ENCODE data around the gene TBC1D16.

TBC1D16 gene

DNA sequence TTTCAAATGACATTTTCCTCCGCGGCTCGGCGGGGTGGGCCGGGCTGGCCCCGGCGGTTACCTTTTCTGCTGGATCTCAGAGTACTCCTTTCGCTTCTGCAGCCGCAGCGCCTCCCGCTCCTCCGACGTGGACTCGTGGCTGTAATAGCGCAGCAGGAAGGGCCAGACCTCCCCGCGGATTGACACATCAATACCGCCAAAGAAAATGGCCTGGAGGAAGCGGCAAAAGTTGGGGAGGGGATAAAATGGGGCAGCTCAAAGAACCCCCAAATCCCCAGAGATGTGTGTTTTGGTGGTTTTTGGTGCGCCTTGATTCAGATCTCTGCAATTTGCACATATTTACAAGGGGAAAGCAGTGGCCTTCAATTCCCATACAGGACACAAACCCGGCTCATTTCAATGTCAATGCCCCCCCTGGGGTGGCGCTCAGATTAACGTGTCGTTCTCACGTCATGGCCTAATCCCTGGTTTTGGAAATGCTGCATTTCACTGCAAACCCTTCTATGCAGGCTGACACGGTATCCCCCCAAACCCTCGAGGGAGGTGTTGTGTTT, 85.9 kb downstream of the TBC1D16 start:
- no peak for DNase-seq

DNA sequence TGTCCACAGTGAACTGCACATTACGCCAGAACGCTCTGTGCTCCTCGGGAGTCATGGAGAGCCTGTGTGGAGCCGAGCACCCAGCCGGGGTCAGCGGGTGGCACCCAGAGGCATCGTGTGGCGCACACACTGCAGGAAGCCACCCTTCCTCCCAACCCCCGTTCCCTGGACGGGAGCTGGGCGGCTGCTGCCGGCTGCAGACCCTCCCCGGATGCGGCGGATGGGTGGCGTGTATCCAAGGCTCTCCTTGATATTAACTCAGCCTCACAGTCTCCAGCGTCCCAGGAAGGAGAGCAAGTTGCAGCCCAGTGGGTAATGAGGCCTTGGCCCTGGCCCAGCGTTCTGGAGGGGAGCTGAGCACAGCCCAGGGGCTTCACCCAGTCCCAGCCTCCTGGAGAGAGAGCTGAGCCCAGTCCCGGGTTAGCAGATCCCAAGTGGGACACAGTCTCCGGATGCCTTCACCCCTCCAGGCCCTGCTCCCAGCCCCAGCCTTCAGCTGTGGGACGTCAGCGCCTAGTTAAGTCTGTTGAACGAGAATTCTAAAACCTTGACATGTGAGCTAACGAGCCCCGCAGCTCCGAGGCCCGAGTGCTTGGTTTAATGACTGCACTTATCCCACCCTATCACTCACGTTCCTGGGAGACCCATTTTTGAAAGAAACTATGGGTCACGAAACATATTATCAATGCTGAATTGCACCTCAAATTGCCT, 86.6 kb downstream of the TBC1D16 start:
- no peak for DNase-seq

DNA sequence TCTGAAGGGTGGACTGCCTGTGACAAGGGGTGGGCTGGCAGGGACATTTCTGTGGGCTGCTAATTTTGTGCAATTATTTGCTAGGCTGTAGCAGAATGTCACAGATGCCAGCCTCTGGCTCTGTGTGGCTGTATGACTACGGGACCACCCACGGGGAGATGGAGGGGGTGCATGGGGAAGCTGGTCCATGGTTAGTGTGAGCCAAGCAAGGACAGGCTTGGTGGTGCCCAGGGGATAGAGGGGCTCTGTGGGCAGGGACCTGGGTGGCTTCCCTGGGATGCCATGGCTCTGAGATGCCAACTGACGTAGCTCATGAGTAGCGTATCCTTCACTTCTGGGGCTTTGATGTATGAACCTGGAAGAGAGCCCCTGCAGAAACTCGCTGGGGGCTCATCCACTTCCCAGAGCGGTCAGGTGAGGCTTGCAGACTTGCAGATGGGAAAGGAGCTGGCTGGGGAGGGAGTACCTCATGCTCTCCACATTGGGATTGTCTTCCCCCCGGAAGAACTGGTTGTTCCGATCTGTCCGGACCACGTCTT, 87.2 kb downstream of the TBC1D16 start:
- DNase-seq = no peak

DNA sequence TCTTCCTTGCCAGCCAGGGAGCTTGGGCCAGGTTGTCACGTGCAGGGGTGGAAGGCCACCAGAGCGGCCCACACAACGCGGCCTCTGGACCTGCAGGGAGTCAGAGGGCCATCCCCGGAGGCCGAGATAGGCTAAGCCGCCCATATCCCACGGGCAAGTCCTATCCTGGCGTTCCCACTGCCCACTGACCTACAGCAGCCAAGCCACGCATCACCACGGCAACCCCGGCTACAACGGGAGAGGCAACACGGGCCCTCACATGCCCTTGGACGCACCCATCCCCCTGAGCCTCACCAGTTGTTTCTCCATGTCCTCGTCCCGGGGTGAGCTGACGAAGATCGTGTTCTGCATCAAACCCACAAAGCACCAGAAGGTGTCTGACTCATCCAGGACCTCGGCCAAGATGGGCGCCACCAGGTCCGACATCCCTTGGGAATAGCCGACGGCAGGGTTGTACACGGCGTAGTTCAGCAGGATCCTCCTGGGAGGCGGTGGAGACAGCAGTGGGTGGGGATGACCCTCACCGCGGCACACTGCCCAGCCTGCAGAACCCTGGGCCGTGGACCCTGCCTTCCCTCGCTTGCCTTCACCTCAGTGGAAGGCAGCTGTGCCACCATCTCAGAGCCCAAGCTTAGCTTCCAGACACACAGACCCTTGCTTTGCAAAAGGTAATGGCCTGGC, 88.2 kb downstream of the TBC1D16 start:
- DNase-seq = no peak

- no peak for DNase-seq
Observed at GRCh38 chr17:79946352-79947231, 89.1 kb downstream of the TBC1D16 start.

GRCh38 chr17:79945591-79946255, 89.9 kb downstream of the TBC1D16 start:
- DNase-seq = no peak

GRCh38 chr17:79944821-79945391, 90.8 kb downstream of the TBC1D16 start:
- no peak for DNase-seq

DNA sequence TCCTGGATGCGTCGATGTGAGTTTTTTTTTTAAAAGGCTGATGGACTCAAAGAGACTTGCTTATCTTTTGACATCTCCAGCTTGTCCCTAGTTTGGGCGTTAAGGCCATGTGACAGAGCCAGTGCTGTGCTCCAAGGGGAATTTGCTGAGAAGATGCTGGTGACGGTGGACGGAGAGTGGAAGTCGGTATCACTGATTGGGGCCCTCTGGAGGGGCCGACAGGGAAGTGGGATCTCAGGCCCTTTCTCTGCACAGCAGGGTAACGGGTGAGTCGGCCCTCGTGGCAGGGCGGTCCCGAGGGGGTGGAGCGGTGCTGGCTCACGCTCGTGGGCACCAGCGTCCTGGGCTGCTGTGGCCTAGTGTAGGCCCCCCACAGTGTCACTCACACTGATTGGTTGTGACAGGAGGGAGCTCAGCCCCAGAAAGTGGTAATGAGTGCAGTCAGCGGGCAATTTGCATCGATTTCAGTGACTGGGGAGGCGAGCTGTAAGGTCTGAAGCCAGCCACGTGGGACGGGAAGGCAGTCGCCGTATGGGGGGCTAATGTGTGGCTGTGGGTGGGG, 91.3 kb downstream of the TBC1D16 start:
- no peak for DNase-seq

DNA sequence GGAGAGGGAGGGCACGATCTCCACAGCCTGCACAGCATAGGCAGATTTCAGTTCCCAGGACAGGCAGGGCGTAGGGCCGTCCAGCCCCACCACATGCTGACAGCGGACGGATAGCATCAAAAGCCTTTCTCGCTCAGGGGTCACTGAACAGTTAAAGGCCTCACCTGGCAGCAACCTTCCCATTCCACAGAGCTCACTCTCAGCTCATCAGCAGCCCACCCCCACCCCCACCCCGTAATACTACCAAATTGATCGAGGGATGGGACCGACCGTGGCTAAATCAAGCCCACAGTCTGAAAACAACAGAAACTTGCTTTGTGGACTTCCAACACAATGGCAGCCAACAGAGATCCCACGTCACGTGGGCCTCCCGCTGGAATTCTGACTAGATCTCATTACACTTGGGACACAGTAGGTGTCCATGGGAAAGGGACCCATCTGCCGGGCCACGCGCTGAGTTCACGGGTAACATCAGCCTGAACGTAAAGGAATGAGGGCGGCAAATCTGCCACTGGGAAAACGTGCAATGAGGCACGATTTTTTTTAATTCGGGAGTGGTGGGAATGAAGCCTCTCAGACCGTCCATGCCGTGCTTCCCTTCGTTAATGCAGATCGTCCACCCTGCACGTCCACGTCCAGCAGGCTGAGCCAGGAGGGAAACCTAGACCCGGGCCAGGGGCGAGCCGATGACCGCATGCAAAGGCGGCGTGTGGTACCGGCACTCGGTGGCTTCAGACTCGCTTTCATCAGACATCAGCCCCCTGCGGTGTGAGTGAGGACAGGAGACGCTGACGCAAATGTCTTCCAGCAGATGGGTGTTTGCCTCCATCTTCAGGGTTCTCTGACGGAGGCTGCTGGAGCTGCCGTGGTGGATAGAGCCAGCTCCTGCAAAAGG, 92.1 kb downstream of the TBC1D16 start:
- DNase-seq = no peak

- no peak for DNase-seq
Observed at GRCh38 chr17:79942591-79943346, 92.9 kb downstream of the TBC1D16 start.

GRCh38 chr17:79942011-79942405, 93.7 kb downstream of the TBC1D16 start:
- no peak for DNase-seq

DNA sequence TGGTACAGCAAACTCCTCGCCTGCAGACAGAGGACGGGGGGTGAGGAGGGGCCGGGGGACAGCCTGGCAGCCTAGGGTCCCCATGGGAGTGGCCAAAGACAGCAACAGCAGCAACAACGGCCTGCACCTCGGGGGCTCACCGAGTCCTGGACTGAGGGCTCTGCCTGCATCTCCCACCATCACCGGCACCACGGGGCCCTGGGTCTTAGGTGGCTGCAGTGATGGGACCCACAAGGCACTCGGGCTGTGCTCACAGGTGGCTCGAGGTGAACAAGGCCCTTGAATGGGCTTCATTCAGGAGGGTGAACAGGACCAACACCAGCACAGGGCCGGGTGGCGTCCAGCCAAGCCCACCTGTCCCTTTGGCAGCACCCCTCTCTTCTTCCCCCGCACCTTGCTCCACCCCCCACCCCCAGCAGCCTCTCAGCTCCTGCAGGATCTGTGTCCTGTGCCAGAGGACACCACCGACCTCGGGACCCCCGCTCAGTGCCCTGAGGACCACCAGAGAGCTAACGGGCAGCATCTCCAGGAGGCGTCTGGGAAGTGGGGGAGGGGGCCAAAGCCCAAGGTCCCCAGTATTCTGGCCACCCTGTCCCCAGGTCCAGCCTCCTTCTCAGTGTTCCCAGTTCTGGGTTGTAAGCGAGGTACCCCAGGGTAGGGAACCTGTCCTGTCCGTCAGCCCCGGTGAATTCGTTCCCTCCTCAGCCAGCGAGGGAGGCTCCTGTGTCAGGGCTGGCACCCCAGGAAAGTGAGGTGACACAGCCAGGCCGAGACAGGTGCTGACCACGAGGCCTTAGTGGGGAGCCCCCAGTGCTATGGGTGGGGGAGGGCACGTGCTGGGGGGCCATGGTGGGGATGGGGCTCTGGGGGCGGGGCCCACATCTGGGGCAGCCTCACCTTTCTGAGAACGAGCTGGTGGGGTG, 94.3 kb downstream of the TBC1D16 start:
- DNase-seq = no peak

DNA sequence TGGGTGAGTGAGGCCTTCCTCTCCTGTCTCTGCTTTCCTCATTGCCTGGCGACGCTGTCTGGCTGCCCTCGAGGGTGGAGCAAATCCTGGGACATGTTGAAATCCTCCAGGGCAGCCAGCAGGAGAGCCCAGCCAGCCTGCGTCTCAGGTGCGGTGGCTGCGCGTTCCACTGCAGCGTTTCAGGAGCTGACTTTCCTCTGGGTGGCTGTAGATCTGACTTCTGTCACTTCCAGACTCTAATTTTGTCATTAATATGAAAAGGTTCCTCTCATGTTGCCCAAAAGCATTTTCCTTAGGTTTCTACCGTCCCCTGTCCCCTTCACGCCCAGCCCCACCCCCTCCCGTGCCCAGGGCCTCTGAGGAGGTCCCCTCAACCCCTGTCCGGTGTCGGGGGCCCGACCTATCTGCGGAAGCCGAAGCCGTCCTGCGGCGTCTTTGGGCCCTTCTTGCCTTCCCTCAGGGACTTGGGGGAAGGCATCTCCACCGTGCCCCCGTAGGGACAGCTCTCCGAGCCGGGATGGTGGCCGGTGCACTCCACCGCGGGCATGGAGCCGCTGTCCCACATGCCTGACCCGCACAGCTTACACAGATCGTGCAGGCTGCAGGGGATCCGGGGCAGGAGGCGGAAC, 95.1 kb downstream of the TBC1D16 start:
- DNase-seq = no peak

DNA sequence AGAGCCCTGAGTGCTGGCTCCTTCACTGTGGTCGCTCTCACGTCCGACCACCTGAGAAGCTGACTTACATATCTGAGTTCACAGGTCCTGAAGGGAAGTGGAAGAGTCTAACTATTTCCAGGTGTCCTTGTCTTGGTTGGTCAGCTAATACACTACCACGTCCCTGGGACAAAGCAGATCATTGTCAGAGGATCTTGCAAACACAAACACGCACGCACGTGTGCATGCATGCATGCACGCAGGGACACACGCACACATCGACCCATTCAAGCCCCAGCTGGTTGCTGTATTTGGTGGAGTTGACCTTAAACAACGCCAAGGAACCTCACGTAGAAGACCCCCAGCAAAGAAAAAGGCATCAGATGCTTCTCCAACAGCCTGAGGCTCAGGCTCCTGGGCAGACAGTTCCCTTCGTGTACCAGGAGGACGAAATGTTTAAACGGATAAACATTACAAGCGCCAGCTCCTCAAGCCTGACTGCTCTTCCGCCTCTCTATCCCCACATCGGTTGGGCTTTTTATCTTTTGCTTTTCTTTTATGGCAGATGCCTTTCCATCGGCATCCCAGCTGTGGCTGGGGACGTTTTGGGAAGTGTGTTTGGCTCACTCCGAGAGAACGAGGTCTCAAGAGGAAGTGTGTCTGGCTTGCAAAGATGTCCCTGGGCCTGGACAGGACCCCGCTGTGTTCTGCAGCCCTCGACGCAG, 95.8 kb downstream of the TBC1D16 start:
- no peak for DNase-seq

DNA sequence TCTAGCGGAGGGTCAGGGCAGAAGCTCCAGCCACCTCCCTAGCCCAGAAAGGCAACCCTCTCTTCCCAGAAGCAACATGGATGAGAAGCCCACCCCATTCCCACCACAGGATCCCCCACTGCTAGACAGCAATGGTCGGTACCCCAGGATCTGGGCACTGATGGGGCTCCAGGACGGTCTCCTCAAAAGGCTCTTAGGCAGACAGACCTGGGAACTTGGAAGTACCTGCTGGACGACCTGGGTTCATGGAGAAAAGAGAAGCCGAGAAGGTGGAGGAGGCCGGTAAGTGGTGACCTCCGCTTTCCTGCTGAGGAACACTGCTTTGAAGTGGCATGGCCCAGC, 96.6 kb downstream of the TBC1D16 start:
- no peak for DNase-seq

DNA sequence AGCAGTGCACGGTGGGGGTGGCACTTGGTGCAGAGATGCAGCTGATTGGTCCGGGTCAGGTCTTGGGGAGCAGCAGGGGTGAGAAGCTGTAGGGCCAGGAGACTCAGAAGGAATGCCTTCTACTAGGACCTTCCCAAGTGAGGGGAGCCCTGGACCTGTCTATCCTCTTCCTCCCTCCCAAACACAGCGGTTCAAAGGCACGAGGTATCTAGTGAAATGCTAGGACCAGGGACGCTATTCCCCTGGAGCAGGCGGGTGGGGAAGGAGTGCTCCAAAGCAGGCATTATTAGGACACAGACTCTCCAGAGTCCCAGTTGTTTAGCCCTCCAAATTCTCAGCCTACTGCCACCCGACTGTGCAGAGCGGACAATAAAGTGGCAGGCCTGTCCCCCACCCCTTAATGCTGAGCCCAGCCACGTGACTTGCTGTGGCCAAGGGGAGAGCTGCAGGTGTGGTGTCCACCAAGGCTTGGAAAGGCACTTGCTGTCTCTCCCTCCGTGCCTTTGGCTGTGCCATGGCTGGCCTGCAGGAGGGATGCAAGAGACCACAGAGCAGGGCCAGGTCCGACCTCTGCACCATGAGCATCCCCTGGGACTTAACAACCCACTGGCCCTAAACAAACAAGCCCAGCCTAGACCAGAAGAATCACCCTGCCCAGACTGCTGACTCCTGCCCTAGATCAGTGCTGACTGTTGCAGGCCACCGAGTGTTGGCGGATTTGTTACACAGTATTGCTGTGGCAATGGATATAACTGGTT, 97.2 kb downstream of the TBC1D16 start:
- no peak for DNase-seq

Measured in NCI-H1930 (cell line).